ENCODE results near the gene MGRN1. TPM values are rescaled to one million over a fixed set of nuclear protein-coding genes. Genes with fewer than 3 reads are reported as not detected.

MGRN1 gene
- total RNA-seq, 2 donors from 2014 or later, result 86.9 to 105 TPM

GRCh38 chr16:4689091-4689671 is 64.6 kb downstream of the MGRN1 start:
- H3K4me1 Mint-ChIP-seq (ENCODE audit: low read depth in 2 of 2), result peaks cover 0 to 6% of the 10 kb centered on the region in 2 donors

GRCh38 chr16:4689864-4690704 is 65.5 kb downstream of the MGRN1 start:
- Mint-ChIP-seq H3K4me1 (ENCODE audit: low read depth in 2 of 2) (peaks cover 0 to 6% of the 10 kb centered on the region in 2 donors), H3K36me3 (no peaks in the 10 kb centered on the region), H3K9me3 (no peaks in the 10 kb centered on the region), H3K4me3 (no peak overlapping the region), H3K27ac (no peak overlapping the region), H3K27me3 (no peaks in the 10 kb centered on the region)
- DNase-seq (ENCODE audit: low spot score) (peak; percentile 58), ATAC-seq (no peak)

More at GRCh38 chr16:4689091-4689671, 64.6 kb downstream of the MGRN1 start:
- Mint-ChIP-seq H3K4me3 (no peak overlapping the region), H3K27ac (no peak overlapping the region), H3K9me3 (no peaks in the 10 kb centered on the region), H3K36me3 (no peaks in the 10 kb centered on the region), H3K27me3 (no peaks in the 10 kb centered on the region)
- ATAC-seq (no peak), DNase-seq (ENCODE audit: low spot score) (peak; percentile 51)

- DNase-seq (ENCODE audit: low spot score), result peak; percentile 51
- ATAC-seq, result no peak
- Mint-ChIP-seq H3K9me3 (no peaks in the 10 kb centered on the region), H3K4me1 (ENCODE audit: low read depth in 2 of 2) (peaks cover 5 to 12% of the 10 kb centered on the region in 2 donors), H3K27me3 (no peaks in the 10 kb centered on the region), H3K4me3 (peak overlapping the region; percentile 56), H3K27ac (no peak overlapping the region), H3K36me3 (no peaks in the 10 kb centered on the region)
Measured at GRCh38 chr16:4690946-4691665, 66.5 kb downstream of the MGRN1 start.

- Mint-ChIP-seq H3K27ac (peak overlapping the region in 1 of 2 donors; percentile 39), H3K9me3 (no peaks in the 10 kb centered on the region), H3K4me3 (peak overlapping the region; percentile 56), H3K4me1 (ENCODE audit: low read depth in 2 of 2) (peaks cover 5 to 12% of the 10 kb centered on the region in 2 donors), H3K27me3 (no peaks in the 10 kb centered on the region), H3K36me3 (no peaks in the 10 kb centered on the region)
- ATAC-seq, result no peak
- DNase-seq (ENCODE audit: low spot score), result peak; percentile 45
Measured at GRCh38 chr16:4691666-4692412, 67.2 kb downstream of the MGRN1 start.

- Mint-ChIP-seq H3K36me3 (no peaks in the 10 kb centered on the region), H3K9me3 (no peaks in the 10 kb centered on the region), H3K27me3 (no peaks in the 10 kb centered on the region), H3K27ac (peak overlapping the region; percentile 39 to 41), H3K4me3 (peak overlapping the region; percentile 75), H3K4me1 (ENCODE audit: low read depth in 2 of 2) (peaks cover 5 to 12% of the 10 kb centered on the region in 2 donors)
- DNase-seq (ENCODE audit: low spot score) (peak; percentile 55), ATAC-seq (peak; percentile 7 to 15)
Measured at GRCh38 chr16:4692460-4693295, 68.1 kb downstream of the MGRN1 start.

GRCh38 chr16:4693296-4693955 is 68.8 kb downstream of the MGRN1 start, which contains the start of gene NUDT16L1:
NUDT16L1 (plus strand) TSS chr16:4693562; CDS start chr16:4693727, 165 bp downstream.
- no peaks in the 10 kb centered on the region for H3K36me3 Mint-ChIP-seq
- H3K4me3 Mint-ChIP-seq, result peak within 1 kb of the TSS; percentile 75
- peaks cover 5 to 12% of the 10 kb centered on the region in 2 donors for H3K4me1 Mint-ChIP-seq (ENCODE audit: low read depth in 2 of 2)
- peak within 1 kb of the TSS; percentile 39 to 41 for H3K27ac Mint-ChIP-seq
- DNase-seq (ENCODE audit: low spot score) (peak; percentile 99), ATAC-seq (peak; percentile 97 to 98)
- no peaks in the 10 kb centered on the region for H3K27me3 Mint-ChIP-seq
- no peaks in the 10 kb centered on the region for H3K9me3 Mint-ChIP-seq

- no peaks in the 10 kb centered on the region for H3K9me3 Mint-ChIP-seq
- no peaks in the 10 kb centered on the region for H3K27me3 Mint-ChIP-seq
- peak; percentile 22 to 45 for ATAC-seq
- peak overlapping the region; percentile 39 to 41 for H3K27ac Mint-ChIP-seq
- no peaks in the 10 kb centered on the region for H3K36me3 Mint-ChIP-seq
- peaks cover 5 to 12% of the 10 kb centered on the region in 2 donors for H3K4me1 Mint-ChIP-seq (ENCODE audit: low read depth in 2 of 2)
- peak; percentile 63 for DNase-seq (ENCODE audit: low spot score)
- H3K4me3 Mint-ChIP-seq, result peak overlapping the region; percentile 75
Measured at GRCh38 chr16:4693956-4694641, 69.5 kb downstream of the MGRN1 start.

- H3K4me1 Mint-ChIP-seq (ENCODE audit: low read depth in 2 of 2), result peaks cover 5 to 12% of the 10 kb centered on the region in 2 donors
- DNase-seq (ENCODE audit: low spot score), result peak; percentile 59
- no peaks in the 10 kb centered on the region for H3K27me3 Mint-ChIP-seq
- H3K4me3 Mint-ChIP-seq, result peak overlapping the region; percentile 67
- H3K27ac Mint-ChIP-seq, result peak overlapping the region in 1 of 2 donors; percentile 81
- H3K36me3 Mint-ChIP-seq, result peaks cover 4% of the 10 kb centered on the region
- ATAC-seq, result no peak
- H3K9me3 Mint-ChIP-seq, result no peaks in the 10 kb centered on the region
Measured at GRCh38 chr16:4694642-4695451, 70.2 kb downstream of the MGRN1 start.

GRCh38 chr16:4695473-4696171 is 71.0 kb downstream of the MGRN1 start:
- peaks cover 5 to 12% of the 10 kb centered on the region in 2 donors for H3K4me1 Mint-ChIP-seq (ENCODE audit: low read depth in 2 of 2)
- no peaks in the 10 kb centered on the region for H3K9me3 Mint-ChIP-seq
- H3K27ac Mint-ChIP-seq, result peak overlapping the region in 1 of 2 donors; percentile 81
- H3K27me3 Mint-ChIP-seq, result no peaks in the 10 kb centered on the region
- peak overlapping the region; percentile 67 for H3K4me3 Mint-ChIP-seq
- ATAC-seq (no peak), DNase-seq (ENCODE audit: low spot score) (no peak)
- H3K36me3 Mint-ChIP-seq, result peaks cover 6% of the 10 kb centered on the region

- no peaks in the 10 kb centered on the region for H3K27me3 Mint-ChIP-seq
- H3K27ac Mint-ChIP-seq, result no peak overlapping the region
- H3K9me3 Mint-ChIP-seq, result no peaks in the 10 kb centered on the region
- ATAC-seq (no peak), DNase-seq (ENCODE audit: low spot score) (no peak)
- peaks cover 5 to 11% of the 10 kb centered on the region in 2 donors for H3K4me1 Mint-ChIP-seq (ENCODE audit: low read depth in 2 of 2)
- peaks cover 6% of the 10 kb centered on the region for H3K36me3 Mint-ChIP-seq
- no peak overlapping the region for H3K4me3 Mint-ChIP-seq
Measured at GRCh38 chr16:4696172-4696904, 71.7 kb downstream of the MGRN1 start.

Measured in natural killer cell treated with Interleukin-12 subunit alpha and Interleukin-12 subunit beta and Interleukin-15 and Interleukin-18, amount 100 ng/mL, for 72 hours (primary cell).